DMS79 (cell line): ENCODE data around the gene PEAK1.

Source experiments
- DNase-seq: peaks from one replicate; lab custom pipeline; 2025; lab: John Stamatoyannopoulos, UW

PEAK1 gene

DNA sequence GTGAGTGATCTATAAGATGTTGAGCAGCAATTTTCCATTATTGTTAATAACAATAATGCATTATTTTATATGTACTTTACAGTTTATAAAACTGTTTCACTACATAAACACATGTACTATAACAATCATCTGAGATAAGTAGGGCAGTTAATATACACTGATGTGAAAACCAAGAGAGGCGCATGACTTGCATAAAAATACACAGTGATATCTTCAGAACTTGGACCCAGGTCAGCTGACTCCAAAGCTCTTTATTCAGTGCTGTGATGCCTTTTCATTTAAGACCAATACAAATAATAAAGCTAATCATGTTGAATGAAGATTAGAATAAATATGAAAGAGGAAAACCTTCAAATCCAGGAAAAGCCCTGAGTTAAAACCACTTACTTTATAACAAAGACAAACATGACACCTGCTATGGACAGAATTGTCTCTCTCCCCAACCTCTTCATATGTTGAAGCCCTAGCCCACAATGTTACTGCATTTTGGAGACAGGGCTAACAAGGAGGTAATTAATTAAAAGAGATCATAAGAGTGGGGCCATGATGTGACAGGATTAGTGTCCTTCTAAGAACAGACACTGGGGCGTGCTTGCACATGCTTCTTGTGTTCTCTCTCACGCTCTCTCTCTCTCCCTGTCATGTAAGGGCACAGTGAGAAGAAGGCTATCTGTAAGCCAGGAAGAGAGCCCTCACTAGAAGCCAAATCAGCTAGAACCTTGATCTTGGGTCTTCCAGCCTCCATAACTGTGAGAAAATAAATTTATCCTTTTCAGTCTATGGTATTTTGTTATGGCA, 293.2 kb downstream of the PEAK1 start:
- no peak for DNase-seq

DNA sequence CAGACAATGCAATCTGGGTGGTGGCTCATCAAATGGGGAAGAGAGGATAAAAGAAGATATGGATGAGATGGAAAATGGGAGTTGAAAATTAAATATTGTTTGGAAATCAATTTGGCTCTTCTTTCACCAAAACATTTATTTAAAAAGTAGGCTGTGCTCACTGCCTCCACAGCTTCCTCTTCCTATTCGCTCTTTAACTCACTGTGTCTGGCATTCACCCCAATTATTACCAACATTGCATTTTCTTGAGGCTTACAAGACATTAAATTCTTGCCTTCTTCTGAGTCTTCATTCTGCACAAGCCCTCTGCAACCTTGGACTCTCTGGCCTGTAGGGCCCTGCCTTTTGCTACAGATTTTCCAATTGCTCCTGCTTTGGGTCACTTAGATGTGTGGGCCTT, 296.1 kb downstream of the PEAK1 start:
- DNase-seq = no peak

- no peak for DNase-seq
These were observed 297.3 kb downstream of the PEAK1 start for GRCh38 chr15:77122576-77122975.

DNA sequence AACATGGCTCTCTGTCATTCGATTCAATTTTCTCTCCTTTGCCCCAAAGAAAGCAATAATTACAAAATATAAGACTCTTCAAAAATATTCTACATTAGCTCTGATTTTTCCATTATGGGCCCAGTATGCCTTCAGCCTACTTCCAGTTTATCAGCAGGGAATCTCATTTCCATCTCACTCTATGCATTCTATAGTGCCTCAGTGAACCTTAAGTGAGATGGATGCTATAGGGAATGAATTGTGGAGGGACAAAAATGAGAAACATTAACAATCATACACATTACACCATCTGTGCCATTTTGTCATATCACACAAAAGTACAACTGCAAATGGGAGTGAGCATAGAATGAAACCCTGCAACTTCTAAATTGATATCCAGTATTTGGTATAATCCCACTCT, 298.3 kb downstream of the PEAK1 start:
- no peak for DNase-seq

GRCh38 chr15:77120576-77120975, 299.3 kb downstream of the PEAK1 start:
- no peak for DNase-seq

DNA sequence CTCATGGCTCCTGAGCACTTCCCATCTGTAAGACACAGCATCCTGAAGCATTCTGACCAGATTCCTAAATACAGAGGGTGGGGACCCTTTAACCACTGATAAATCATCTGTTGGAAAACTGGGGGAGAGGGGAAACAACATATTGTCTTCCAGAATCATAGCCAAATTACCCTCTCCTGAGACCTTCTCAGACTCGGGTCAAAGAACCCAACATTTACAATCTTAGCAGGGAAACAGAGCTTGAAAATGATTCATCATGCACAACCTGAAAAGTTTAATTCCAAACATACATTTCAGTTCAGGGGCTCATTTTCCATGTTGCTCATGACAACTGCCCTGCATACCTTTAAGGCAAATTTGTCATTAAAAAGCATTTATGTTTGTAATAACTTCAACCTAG, 300.5 kb downstream of the PEAK1 start:
- DNase-seq = no peak

- DNase-seq = peak; percentile 3
These were observed 301.0 kb downstream of the PEAK1 start for GRCh38 chr15:77118882-77119321.

DNA sequence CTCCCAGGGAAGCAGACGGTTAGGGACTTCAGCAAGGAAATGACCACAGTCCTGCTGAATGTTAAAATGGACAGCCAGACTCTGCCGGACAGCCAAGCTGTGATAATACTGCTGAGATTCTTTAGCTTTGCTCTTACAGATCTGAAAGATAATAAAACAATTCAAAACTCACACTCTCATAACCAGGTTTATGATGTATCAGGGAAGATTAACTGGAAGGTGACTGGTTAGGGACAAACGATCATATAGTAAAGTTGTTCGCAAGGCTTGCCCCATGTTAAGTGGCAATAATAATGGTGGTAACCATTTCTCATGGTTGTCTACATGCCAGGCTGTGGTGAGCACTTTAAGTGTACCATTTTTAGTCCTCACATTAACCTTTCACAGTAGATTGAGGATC, 304.7 kb downstream of the PEAK1 start:
- no peak for DNase-seq

DNA sequence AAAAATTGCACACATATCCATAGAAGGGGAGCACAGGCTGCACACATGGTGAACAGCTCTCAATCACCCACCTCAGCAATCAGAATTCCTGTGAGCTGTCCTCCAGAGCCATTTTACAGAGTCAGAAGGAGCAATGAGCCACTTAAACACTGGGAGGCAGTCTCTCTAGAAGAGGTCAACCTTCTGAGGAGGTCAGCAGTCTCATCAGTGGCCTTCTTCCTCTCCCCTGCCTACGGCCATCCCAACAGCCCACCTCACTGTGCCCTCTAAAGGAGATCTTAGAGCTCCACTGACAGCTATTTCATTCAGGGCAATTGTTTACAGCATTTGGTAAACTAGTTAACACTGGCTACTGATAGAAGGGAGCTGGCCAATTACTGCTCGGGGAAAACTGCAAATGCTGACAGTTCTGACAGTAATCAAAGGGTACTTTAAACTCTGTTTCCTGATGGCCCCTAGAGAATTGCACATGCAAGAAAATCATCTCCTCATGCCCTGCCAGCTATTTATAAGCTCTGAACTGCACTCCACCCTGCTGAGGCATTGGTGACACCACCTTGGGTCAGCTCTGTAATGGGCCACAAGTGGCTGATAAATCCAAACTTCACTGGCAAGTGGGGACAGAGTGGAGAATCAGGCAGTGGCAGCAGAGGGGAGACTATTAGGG, 306.9 kb downstream of the PEAK1 start:
- no peak for DNase-seq

- no peak for DNase-seq
These were observed 308.1 kb downstream of the PEAK1 start for GRCh38 chr15:77111789-77112188.

GRCh38 chr15:77107531-77108355, 312.2 kb downstream of the PEAK1 start:
- DNase-seq = peak; percentile 1

- no peak for DNase-seq
These were observed 312.8 kb downstream of the PEAK1 start for GRCh38 chr15:77107068-77107467.

DNA sequence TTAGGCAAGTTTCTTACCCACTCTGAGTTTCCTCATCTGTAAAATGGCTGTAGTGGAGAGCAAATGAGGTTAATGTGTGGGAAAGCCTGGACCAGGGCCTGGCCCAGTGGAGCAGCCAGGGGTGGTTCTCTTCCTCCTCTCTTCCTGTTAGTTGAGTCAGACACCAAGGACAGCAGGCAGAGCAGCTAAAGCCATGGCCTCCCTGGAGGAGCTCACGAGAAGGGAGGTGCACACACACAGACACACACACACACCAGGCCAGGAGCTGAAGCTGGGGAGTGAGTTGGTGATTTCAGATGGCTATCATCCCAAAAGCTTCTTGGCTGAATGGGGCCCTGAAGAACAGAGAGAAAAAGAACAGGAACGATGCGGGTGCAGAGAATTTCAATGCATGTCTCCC, 315.7 kb downstream of the PEAK1 start:
- no peak for DNase-seq

DNA sequence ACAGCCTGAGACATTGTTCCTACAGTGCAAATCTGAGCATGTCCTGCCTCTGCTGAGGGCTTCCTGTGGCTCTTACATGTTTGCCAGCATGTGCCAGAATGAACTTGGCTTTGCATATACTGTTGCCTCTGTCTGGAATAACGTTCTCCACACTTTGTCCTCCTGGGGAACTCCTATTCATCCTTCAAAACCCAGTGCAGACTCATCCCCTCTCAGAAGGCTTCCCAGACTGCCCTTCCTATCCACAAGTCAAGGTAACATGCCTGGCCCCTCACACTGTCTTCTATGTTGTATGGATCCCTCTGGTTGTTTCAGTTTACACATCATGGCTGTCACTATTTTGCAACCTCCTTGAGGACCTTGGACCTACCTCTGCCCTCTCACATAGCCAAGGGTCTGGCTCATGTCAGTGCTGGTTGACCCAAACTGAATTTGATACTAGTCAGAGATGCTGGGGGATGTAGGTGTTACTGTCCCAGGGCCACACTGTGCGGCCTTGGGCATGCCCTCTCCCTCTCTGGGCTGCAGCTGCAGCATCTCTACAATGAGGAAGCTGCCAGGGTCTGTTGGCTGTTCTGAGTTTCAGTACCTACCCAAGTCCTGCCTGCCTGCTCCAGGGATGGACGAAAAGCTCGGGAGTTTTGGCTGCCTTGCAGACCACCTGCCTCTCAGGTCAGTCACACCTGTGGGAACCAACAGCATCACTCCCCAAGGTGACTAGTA, 320.0 kb downstream of the PEAK1 start:
- no peak for DNase-seq

GRCh38 chr15:77098572-77098971, 321.3 kb downstream of the PEAK1 start:
- no peak for DNase-seq

DNA sequence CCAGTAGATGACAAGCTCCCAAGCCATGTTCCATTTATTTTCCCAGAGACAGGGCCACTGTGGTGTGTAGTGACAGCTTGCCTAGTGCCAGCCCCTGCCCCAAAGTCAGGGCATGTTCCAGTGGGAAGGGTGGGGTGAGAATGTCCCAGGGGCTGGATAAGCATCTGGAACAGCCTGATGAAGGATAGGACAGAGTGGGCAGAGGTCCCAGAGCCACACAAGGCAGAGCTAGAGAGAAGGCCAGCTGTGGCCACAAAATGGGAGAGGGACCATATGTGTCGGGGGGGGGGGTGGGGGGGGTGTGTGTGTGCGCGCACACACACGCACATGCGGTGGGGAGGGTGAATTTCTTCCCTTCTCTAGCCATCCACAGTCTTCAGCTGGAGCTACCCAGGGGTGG, 322.0 kb downstream of the PEAK1 start:
- no peak for DNase-seq

GRCh38 chr15:77097248-77097721, 322.6 kb downstream of the PEAK1 start:
- DNase-seq = no peak

DNA sequence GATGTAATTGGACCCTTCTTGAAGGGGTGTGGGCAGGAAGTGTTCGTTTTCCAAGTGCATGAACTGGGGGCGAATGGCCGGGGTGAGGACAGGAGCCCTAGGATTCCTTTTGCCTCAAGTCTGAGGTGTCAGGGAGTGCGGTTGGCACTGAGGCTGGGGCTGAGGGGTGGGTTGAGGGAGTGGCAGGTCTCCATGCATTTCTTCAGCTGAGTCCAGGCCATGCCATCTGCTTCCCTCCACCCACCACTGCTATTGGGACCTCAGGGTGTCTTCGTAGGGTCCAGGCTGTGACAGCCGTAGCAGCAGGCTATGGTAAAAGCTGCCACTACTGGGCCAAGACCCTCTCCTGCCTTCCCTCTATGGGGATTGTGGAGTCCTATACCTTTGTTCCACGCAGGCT, 323.4 kb downstream of the PEAK1 start:
- DNase-seq = no peak

DNA sequence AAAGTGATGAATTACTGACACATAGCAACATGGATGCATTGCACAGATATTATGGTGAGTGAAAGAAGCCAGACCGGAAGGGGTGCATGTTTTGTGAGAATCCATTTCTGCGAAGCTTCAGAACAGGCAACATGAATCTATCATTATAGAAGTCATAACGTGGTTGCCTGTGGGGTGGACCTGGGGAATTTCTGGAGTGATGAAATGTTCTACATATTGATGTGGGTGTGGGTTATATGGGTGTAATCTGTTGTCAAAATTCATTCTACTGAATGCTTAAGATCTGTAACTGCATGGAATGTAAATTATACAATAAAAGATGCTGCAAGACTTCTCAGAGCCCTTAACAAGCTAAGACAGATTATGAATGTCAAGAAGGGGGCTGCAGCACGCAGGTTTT, 323.8 kb downstream of the PEAK1 start:
- no peak for DNase-seq

DNA sequence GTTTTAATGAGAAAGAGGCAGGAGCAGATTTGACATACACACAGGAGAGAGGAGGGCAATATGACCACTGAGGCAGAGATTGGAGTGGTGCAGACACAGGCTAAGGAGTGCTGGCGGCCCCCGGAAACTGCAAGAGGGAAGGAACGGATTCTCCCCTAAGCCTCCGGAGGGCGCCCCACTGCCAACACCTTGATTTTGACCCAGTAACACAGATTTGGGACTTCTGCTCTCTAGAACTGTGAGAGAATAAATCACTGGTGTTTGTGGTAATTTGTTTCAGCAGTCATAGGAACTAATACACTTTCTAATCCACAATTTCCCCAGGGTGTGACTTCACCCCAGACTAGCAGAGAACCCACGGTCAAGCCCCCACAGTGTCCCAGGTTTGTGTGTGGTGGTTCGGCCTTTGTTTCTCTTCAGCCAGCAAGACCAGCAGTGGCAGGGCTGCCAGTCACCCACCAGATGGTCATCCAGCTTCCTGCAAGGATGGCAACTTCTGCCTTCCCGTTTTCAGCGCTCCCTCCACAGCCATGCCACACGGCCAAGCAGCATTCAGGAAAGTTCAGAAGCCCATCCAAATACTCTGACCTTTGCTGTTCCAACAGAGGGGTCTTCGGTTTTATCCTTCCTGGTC, 325.4 kb downstream of the PEAK1 start:
- no peak for DNase-seq

DNA sequence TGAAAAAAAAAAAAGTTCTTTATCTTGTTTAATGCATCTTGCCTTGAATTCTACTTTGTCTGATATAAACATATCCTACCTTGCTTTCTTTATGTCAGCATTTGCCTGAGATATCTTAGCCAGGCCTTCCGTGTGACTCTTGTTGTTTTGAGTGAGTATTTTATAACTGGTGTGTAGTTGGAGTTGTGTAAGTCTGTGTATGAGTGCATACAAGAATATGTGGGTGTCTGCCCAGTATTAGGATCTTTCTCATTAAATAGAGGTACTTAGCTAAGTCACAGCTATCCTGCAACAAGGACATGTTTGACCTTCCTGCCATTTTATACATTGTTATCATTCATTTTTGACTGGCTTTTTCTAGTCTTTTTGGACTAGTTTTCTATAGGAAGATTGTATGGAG, 326.5 kb downstream of the PEAK1 start:
- no peak for DNase-seq

- no peak for DNase-seq
These were observed 328.8 kb downstream of the PEAK1 start for GRCh38 chr15:77091097-77091496.
